H9 (cell line): ENCODE measurements around the gene CCNB1IP1. TPM values are rescaled to one million over a fixed set of nuclear protein-coding genes. Genes with fewer than 3 reads are reported as not detected.

ENCODE experiments used
- DNase-seq: peaks from one replicate; pipeline ENCODE4 v3.0.0-alpha.2; 2017
- H2AFZ ChIP-seq: one replicate; pipeline ENCODE4 v1.6.1; 2013; ENCODE audit warnings: mild to moderate bottlenecking, low read length, control low read depth, moderate library complexity
- H2AK5ac ChIP-seq: 2 replicates; pipeline ENCODE4 v1.6.1; 2013; ENCODE audit warnings: low read length, control low read depth, mixed read lengths; ENCODE audit not compliant: insufficient read length
- H2BK120ac ChIP-seq: one replicate; pipeline ENCODE4 v1.6.1; 2013; ENCODE audit warnings: low read depth, mild to moderate bottlenecking, low read length, control low read depth, inconsistent platforms; ENCODE audit not compliant: poor library complexity, severe bottlenecking
- H2BK12ac ChIP-seq: 2 replicates; pipeline ENCODE4 v1.6.1; 2013; ENCODE audit warnings: low read length, control low read depth, mixed read lengths, low read depth; ENCODE audit not compliant: insufficient read length
- H2BK15ac ChIP-seq: 2 replicates; pipeline ENCODE4 v1.6.1; 2013; ENCODE audit warnings: low read depth, low read length, control low read depth
- H2BK20ac ChIP-seq: one replicate; pipeline ENCODE4 v1.6.1; 2013; ENCODE audit warnings: low read depth, mild to moderate bottlenecking, low read length, control low read depth, inconsistent platforms; ENCODE audit not compliant: poor library complexity, severe bottlenecking
- H2BK5ac ChIP-seq: 2 replicates; pipeline ENCODE4 v1.6.1; 2013; ENCODE audit warnings: low read length, control low read depth, mixed read lengths; ENCODE audit not compliant: insufficient read length
- H3K14ac ChIP-seq: 2 replicates; pipeline ENCODE4 v1.6.1; 2013; ENCODE audit warnings: low read length, control low read depth; ENCODE audit not compliant: insufficient read depth
- H3K18ac ChIP-seq: 2 replicates; pipeline ENCODE4 v1.6.1; 2013; ENCODE audit warnings: low read depth, mild to moderate bottlenecking, mixed read lengths, low read length, control low read depth; ENCODE audit not compliant: insufficient read length
- H3K23ac ChIP-seq: 2 replicates; pipeline ENCODE4 v1.6.1; 2013; ENCODE audit warnings: low read length, control low read depth, mixed read lengths, low read depth; ENCODE audit not compliant: insufficient read length
- H3K23me2 ChIP-seq: 2 replicates; pipeline ENCODE4 v1.6.1; 2013; ENCODE audit warnings: low read depth, mild to moderate bottlenecking, mixed read lengths, low read length, control low read depth; ENCODE audit not compliant: insufficient read length, poor library complexity, severe bottlenecking
- H3K27ac ChIP-seq: 2 replicates; pipeline ENCODE4 v1.5.1; 2013; ENCODE audit warnings: low read length, control low read depth, mixed read lengths, low read depth; ENCODE audit not compliant: insufficient read length
- H3K27me3 ChIP-seq: 2 replicates; pipeline ENCODE4 v1.6.1; 2013; ENCODE audit warnings: low read length, control low read depth, inconsistent platforms; ENCODE audit not compliant: insufficient read depth
- H3K4ac ChIP-seq: 2 replicates; pipeline ENCODE4 v1.6.1; 2013; ENCODE audit warnings: low read depth, mild to moderate bottlenecking, control low read depth, inconsistent platforms, low read length, moderate library complexity
- H3K4me1 ChIP-seq: 2 replicates; pipeline ENCODE4 v1.6.1; 2013; ENCODE audit warnings: low read length, control low read depth, inconsistent platforms; ENCODE audit not compliant: insufficient read depth
- H3K4me2 ChIP-seq: 2 replicates; pipeline ENCODE4 v1.6.1; 2013; ENCODE audit warnings: low read length, control low read depth, mixed read lengths; ENCODE audit not compliant: insufficient read length, insufficient read depth
- H3K56ac ChIP-seq: 2 replicates; pipeline ENCODE4 v1.6.1; 2013; ENCODE audit warnings: low read depth, mild to moderate bottlenecking, mixed read lengths, low read length, control low read depth; ENCODE audit not compliant: insufficient read length
- H3K79me1 ChIP-seq: 2 replicates; pipeline ENCODE4 v1.6.1; 2013; ENCODE audit warnings: low read depth, mild to moderate bottlenecking, moderate library complexity, low read length, control low read depth, inconsistent platforms; ENCODE audit not compliant: insufficient read depth, poor library complexity, severe bottlenecking
- H3K79me2 ChIP-seq: 2 replicates; pipeline ENCODE4 v1.6.1; 2013; ENCODE audit warnings: low read length, control low read depth, inconsistent platforms; ENCODE audit not compliant: insufficient read depth
- H3K9ac ChIP-seq: 2 replicates; pipeline ENCODE4 v1.6.1; 2013; ENCODE audit warnings: low read length, control low read depth, mixed read lengths; ENCODE audit not compliant: insufficient read length; ENCODE audit errors: extremely low read depth
- H3K9me3 ChIP-seq: one replicate; pipeline ENCODE4 v1.6.1; 2013; ENCODE audit warnings: low read depth, low read length, inconsistent platforms; ENCODE audit not compliant: control insufficient read depth
- H3T11ph ChIP-seq: one replicate; pipeline ENCODE4 v1.6.1; 2013; ENCODE audit warnings: mild to moderate bottlenecking, low read length, control low read depth, inconsistent platforms
- H4K20me1 ChIP-seq: one replicate; pipeline ENCODE4 v1.6.1; 2013; ENCODE audit not compliant: control insufficient read depth, insufficient read length, insufficient read depth
- H4K5ac ChIP-seq: 2 replicates; pipeline ENCODE4 v1.6.1; 2013; ENCODE audit warnings: low read depth, mild to moderate bottlenecking, mixed read lengths, low read length, control low read depth; ENCODE audit not compliant: insufficient read length
- H4K8ac ChIP-seq: replicated peaks from 2 replicates; pipeline ENCODE4 v1.6.1; 2013; ENCODE audit warnings: low read length, control low read depth, mixed read lengths, low read depth; ENCODE audit not compliant: insufficient read length
- H4K91ac ChIP-seq: 2 replicates; pipeline ENCODE4 v1.6.1; 2013; ENCODE audit warnings: low read depth, mild to moderate bottlenecking, moderate library complexity, mixed read lengths, low read length, control low read depth; ENCODE audit not compliant: insufficient read length
- H3K27ac Mint-ChIP-seq, 3 experiments: 2 replicates in 2 of 3; 3 replicates in 1 of 3; pipeline ENCODE4 v1.8.0; 2020 to 2021; ENCODE audit warnings: mixed read lengths in 3 of 3, mild to moderate bottlenecking in 1 of 3, moderate library complexity in 1 of 3
- H3K27me3 Mint-ChIP-seq: 2 replicates; pipeline ENCODE4 v1.8.0; 2021; ENCODE audit warnings: low read depth, mild to moderate bottlenecking, moderate library complexity, mixed read lengths
- H3K36me3 Mint-ChIP-seq, 3 experiments: 2 replicates in 2 of 3; 3 replicates in 1 of 3; pipeline ENCODE4 v1.8.0; 2020 to 2021; ENCODE audit warnings: low read depth in 3 of 3, mixed read lengths in 3 of 3; ENCODE audit not compliant: insufficient read depth in 1 of 3
- H3K4me1 Mint-ChIP-seq, 2 experiments: 2 replicates each; pipeline ENCODE4 v1.8.0; 2020; ENCODE audit warnings: mixed read lengths in 2 of 2
- H3K4me3 Mint-ChIP-seq, 2 experiments: 2 replicates in 1 of 2; 3 replicates in 1 of 2; pipeline ENCODE4 v1.8.0; 2020 to 2021; ENCODE audit warnings: mild to moderate bottlenecking in 2 of 2, mixed read lengths in 2 of 2, moderate library complexity in 1 of 2
- H3K9me3 Mint-ChIP-seq, 2 experiments: 2 replicates in 1 of 2; 3 replicates in 1 of 2; pipeline ENCODE4 v1.8.0; 2020; ENCODE audit warnings: mild to moderate bottlenecking in 2 of 2, mixed read lengths in 2 of 2, moderate library complexity in 1 of 2
- CTCF ChIP-seq: fragments of 200-600 bp; sonication (generic); conservative IDR thresholded peaks from 3 replicates; pipeline ENCODE4 v1.8.0; 2021; ENCODE audit warnings: antibody characterized with exemption, mild to moderate bottlenecking
- WGBS: extraction: QIAGEN DNeasy Blood & Tissue Kit; methylation state at CpG from one replicate; pipeline ENCODE4 v1.1.7; 2013; ENCODE audit warnings: missing lambda C conversion rate, low lambda C conversion rate, mixed read lengths; ENCODE audit not compliant: insufficient read length; ENCODE audit errors: extremely low coverage; 5-methylcytosine and 5-hydroxymethylcytosine counted together
- total RNA-seq: library from RNA; stranded (reverse); gene quantifications from 2 replicates; pipeline ENCODE4 v1.2.1, GENCODE V29; 2021

The CCNB1IP1 gene
- total RNA-seq, 1 experiment from 2014 or later: 165 TPM

DNA sequence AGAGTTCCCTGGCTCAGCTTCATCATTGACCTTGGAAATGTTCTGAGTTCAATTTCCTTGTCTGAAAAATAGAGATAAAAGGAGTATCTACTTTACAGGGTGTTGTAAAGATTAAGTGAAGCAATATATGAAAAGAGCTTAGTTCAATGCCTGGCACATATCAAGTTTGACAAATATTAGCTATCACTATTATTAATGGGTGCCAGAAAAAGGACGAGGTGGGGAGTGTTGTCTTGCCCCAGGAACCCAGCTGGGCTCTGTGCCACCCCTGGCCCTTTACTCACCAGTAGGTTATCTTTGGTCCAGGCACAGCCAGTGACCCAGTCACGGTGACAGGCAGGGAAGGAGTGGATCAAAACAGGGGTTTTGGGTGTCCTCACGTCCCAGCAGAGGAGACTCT, 42.4 kb upstream of the CCNB1IP1 start:
- no peak overlapping the region for H3K23ac ChIP-seq
- H3K27me3 ChIP-seq: no peaks in the 10 kb centered on the region; the same call in 1 of the 2 replicates
- no peaks in the 10 kb centered on the region for H3K9me3 ChIP-seq
- peaks cover 16 to 71% (median 59%) of the 10 kb centered on the region in 3 experiments; a peak in 6 of 7 replicates for H3K36me3 Mint-ChIP-seq
- H3K27ac Mint-ChIP-seq: no peak overlapping the region
- H3K27me3 Mint-ChIP-seq: no peaks in the 10 kb centered on the region
- H2BK20ac ChIP-seq: no peak overlapping the region
- no peaks in the 10 kb centered on the region for H3K4me1 Mint-ChIP-seq
- no peaks in the 10 kb centered on the region for H3K9me3 Mint-ChIP-seq
- no peak overlapping the region for H3K18ac ChIP-seq
- H3K79me1 ChIP-seq: no peaks in the 10 kb centered on the region
- H4K91ac ChIP-seq: no peak overlapping the region
- no peak overlapping the region for H3T11ph ChIP-seq
- no peak overlapping the region for H2BK15ac ChIP-seq
- no peak overlapping the region for H2AFZ ChIP-seq
- H3K14ac ChIP-seq: no peak overlapping the region
- H2BK5ac ChIP-seq: no peak overlapping the region
- no peak overlapping the region for H3K27ac ChIP-seq
- H3K79me2 ChIP-seq: no peaks in the 10 kb centered on the region
- H2BK12ac ChIP-seq: no peak overlapping the region
- no peak overlapping the region for H4K5ac ChIP-seq
- WGBS: no CpG with 5 or more reads among the region's 3 CpGs
- TF ChIP-seq CTCF: no peak
- no peak overlapping the region for H3K56ac ChIP-seq
- no peaks in the 10 kb centered on the region for H3K23me2 ChIP-seq
- no peak overlapping the region for H3K4ac ChIP-seq
- no peak overlapping the region for H4K8ac ChIP-seq
- no peak overlapping the region for H2BK120ac ChIP-seq
- no peak overlapping the region for H3K4me2 ChIP-seq
- no peaks in the 10 kb centered on the region for H3K4me1 ChIP-seq
- DNase-seq: no peak
- H2AK5ac ChIP-seq: no peak overlapping the region
- H3K4me3 Mint-ChIP-seq: no peak overlapping the region
- H4K20me1 ChIP-seq: no peaks in the 10 kb centered on the region
- H3K9ac ChIP-seq: no peak overlapping the region
